ENCODE data around the gene ST6GALNAC5.
"Not testable (repeated sequence)": the region's sequence is repeated elsewhere in the genome, so short reads cannot be mapped to it uniquely, and the experiment has no call there.

Gene ST6GALNAC5

GRCh38 chr1:76876655-76877395 is 9.5 kb downstream of the ST6GALNAC5 start:
- Histone ChIP-seq H3K9me2 (replicated peaks; ENCODE audit: low read depth, low read length) (no peaks in the 10 kb centered on the region), H3K4me2 (ENCODE audit: low read depth, low read length, poor library complexity, severe bottlenecking) (no peak overlapping the region), H3K27me3 (ENCODE audit: insufficient read depth, low read length, poor library complexity, severe bottlenecking) (no peaks in the 10 kb centered on the region), H3K36me3 (ENCODE audit: insufficient read depth, low read length) (no peaks in the 10 kb centered on the region), H4K20me1 (ENCODE audit: insufficient read depth, low read length, poor library complexity, severe bottlenecking) (no peaks in the 10 kb centered on the region), H3K9ac (ENCODE audit: low read depth, low read length, poor library complexity, severe bottlenecking) (no peak overlapping the region), H3F3A (ENCODE audit: low read depth) (no peaks in the 10 kb centered on the region), H3K4me1 (ENCODE audit: insufficient read depth, low read length, poor library complexity, severe bottlenecking) (no peaks in the 10 kb centered on the region), H3K4me3 (ENCODE audit: low read length, poor library complexity, severe bottlenecking) (no peak overlapping the region), H3K9me3 (ENCODE audit: insufficient read depth, low read depth, low read length) (no peaks in the 10 kb centered on the region), H2AFZ (ENCODE audit: low read length) (no peak overlapping the region), H3K79me2 (ENCODE audit: insufficient read depth, low read length) (no peaks in the 10 kb centered on the region)
- no peak for TF ChIP-seq EZH2phosphoT487 (IDR thresholded peaks at IDR 0.05; ENCODE audit: borderline replicate concordance)
- no peak for TF ChIP-seq CTCF (conservative IDR thresholded peaks at IDR 0.05; ENCODE audit: low read length)

GRCh38 chr1:76879014-76879413 is 11.7 kb downstream of the ST6GALNAC5 start:
- H3K79me2 ChIP-seq (ENCODE audit: insufficient read depth, low read length); H3K9ac ChIP-seq (ENCODE audit: low read depth, low read length, poor library complexity, severe bottlenecking); H3F3A ChIP-seq (ENCODE audit: low read depth); H3K36me3 ChIP-seq (ENCODE audit: insufficient read depth, low read length); H3K27me3 ChIP-seq (ENCODE audit: insufficient read depth, low read length, poor library complexity, severe bottlenecking); H3K4me3 ChIP-seq (ENCODE audit: low read length, poor library complexity, severe bottlenecking); H4K20me1 ChIP-seq (ENCODE audit: insufficient read depth, low read length, poor library complexity, severe bottlenecking); H3K4me1 ChIP-seq (ENCODE audit: insufficient read depth, low read length, poor library complexity, severe bottlenecking); H3K9me3 ChIP-seq (ENCODE audit: insufficient read depth, low read depth, low read length); H2AFZ ChIP-seq (ENCODE audit: low read length); H3K9me2 ChIP-seq (replicated peaks; ENCODE audit: low read depth, low read length); H3K4me2 ChIP-seq (ENCODE audit: low read depth, low read length, poor library complexity, severe bottlenecking): not testable (repeated sequence)

GRCh38 chr1:76881762-76882161 is 14.5 kb downstream of the ST6GALNAC5 start:
- H3K79me2 ChIP-seq (ENCODE audit: insufficient read depth, low read length): no peaks in the 10 kb centered on the region
- no peaks in the 10 kb centered on the region for H3K36me3 ChIP-seq (ENCODE audit: insufficient read depth, low read length)
- H4K20me1 ChIP-seq (ENCODE audit: insufficient read depth, low read length, poor library complexity, severe bottlenecking): no peaks in the 10 kb centered on the region
- no peaks in the 10 kb centered on the region for H3K9me2 ChIP-seq (replicated peaks; ENCODE audit: low read depth, low read length)
- no peaks in the 10 kb centered on the region for H3K9me3 ChIP-seq (ENCODE audit: insufficient read depth, low read depth, low read length)
- TF ChIP-seq CTCF (conservative IDR thresholded peaks at IDR 0.05; ENCODE audit: low read length): no peak
- no peak for TF ChIP-seq EZH2phosphoT487 (IDR thresholded peaks at IDR 0.05; ENCODE audit: borderline replicate concordance)
- no peaks in the 10 kb centered on the region for H3K4me1 ChIP-seq (ENCODE audit: insufficient read depth, low read length, poor library complexity, severe bottlenecking)
- H3K4me2 ChIP-seq (ENCODE audit: low read depth, low read length, poor library complexity, severe bottlenecking): no peak overlapping the region
- H3K9ac ChIP-seq (ENCODE audit: low read depth, low read length, poor library complexity, severe bottlenecking): no peak overlapping the region
- H3K4me3 ChIP-seq (ENCODE audit: low read length, poor library complexity, severe bottlenecking): no peak overlapping the region
- H3F3A ChIP-seq (ENCODE audit: low read depth): no peaks in the 10 kb centered on the region
- no peaks in the 10 kb centered on the region for H3K27me3 ChIP-seq (ENCODE audit: insufficient read depth, low read length, poor library complexity, severe bottlenecking)
- H2AFZ ChIP-seq (ENCODE audit: low read length): no peak overlapping the region
